ENCODE data around the gene SIL1.

DNA sequence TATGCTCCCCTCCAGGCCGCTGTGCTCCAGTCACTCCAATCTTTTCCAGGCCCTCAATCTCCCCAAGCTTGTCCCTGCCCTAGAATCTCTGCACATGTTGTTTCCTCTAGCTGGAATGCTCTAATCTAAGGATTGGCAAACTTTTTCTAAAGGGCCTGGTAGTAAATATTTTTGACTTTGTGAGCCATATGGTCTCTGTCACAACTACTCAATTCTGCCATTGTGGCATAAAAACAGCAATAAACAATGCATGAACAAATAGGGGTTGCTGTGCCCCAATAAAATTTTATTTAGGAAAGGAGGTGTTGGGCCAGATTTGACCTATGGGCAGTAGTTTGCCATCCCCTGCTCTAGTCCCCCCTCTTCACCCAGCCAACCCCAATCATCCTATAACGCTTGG lies 172.5 kb downstream of the SIL1 start:
- TF ChIP-seq TAF1 (IDR thresholded peaks at IDR 0.05; ENCODE audit: borderline replicate concordance, low read depth, low read length) (no peak), POLR2A (IDR thresholded peaks at IDR 0.05; ENCODE audit: low read depth, low read length) (no peak), POLR2AphosphoS5 (IDR thresholded peaks at IDR 0.05; ENCODE audit: low read depth, low read length) (no peak)
